ENCODE measurements around the gene RNF2.

- no peak for TF ChIP-seq CTCF (conservative IDR thresholded peaks at IDR 0.05; ENCODE audit: low read length)
- TF ChIP-seq EZH2phosphoT487 (IDR thresholded peaks at IDR 0.05; ENCODE audit: borderline replicate concordance, low read depth, low read length), result no peak
Observed at GRCh38 chr1:185035258-185035657, 10.1 kb upstream of the RNF2 start.

Data from OCI-LY7 (cell line).